ENCODE results near the gene SLCO2A1.

The SLCO2A1 gene

GRCh38 chr3:133914839-133915600 lies 114.7 kb downstream of the SLCO2A1 start:
- DNase-seq (ENCODE audit: low spot score) (no peak), FAIRE-seq (no peak)

DNA sequence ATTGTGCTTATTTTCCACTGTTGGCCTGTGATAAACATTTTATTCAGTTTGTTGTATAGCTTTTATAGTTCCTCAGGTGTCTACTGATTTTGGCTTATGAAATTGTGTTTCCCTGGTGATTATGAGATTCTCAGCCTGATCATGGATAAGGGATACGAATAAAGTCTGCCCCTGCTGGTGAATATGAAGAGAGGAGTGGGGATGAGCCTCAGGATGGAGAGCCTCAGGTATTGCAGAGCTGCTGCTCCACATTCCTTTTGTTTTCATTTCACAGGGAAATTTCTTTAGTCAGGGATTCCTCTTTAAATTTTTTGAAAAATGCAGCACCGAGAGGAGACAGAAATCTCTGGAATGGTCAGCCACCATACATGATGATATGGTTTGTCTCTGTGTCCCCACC lies 119.3 kb downstream of the SLCO2A1 start:
- DNase-seq (ENCODE audit: low spot score) (no peak), FAIRE-seq (no peak)

GRCh38 chr3:133905376-133905775 lies 124.3 kb downstream of the SLCO2A1 start:
- DNase-seq (ENCODE audit: low spot score) (no peak), FAIRE-seq (no peak)

GRCh38 chr3:133901847-133902246 lies 127.9 kb downstream of the SLCO2A1 start:
- no peak for FAIRE-seq

GRCh38 chr3:133901083-133901482 lies 128.6 kb downstream of the SLCO2A1 start:
- FAIRE-seq, result no peak
- no peak for DNase-seq (ENCODE audit: low spot score)

More at GRCh38 chr3:133901847-133902246, 127.9 kb downstream of the SLCO2A1 start:
- DNase-seq (ENCODE audit: low spot score), result no peak

- no peak for DNase-seq (ENCODE audit: low spot score)
- FAIRE-seq, result no peak
These were observed 130.4 kb downstream of the SLCO2A1 start for GRCh38 chr3:133899311-133899710.

DNA sequence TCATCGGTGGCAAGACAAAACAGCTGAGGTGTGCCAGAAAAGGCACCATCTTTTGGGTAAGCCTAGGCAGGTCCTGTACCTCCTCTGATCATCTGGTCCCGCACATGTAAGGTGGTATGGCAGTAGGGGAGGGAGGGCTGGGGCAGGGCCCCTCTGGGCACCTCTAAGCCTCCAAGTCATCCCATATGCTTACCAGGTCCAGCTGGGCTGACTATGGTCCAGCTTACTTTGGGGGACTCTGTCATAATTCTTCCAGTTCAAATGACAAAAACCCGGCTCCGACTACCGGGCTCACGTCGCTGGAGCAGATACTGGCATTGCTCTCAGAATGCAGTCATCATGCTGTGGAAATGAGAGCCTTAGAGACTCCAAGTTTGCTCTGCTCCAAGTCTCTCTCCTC lies 132.2 kb downstream of the SLCO2A1 start:
- DNase-seq (ENCODE audit: low spot score) (no peak), FAIRE-seq (no peak)

GRCh38 chr3:133896002-133896761 lies 133.5 kb downstream of the SLCO2A1 start:
- FAIRE-seq, result no peak

GRCh38 chr3:133895208-133896001 lies 134.3 kb downstream of the SLCO2A1 start, which contains the start of gene RAB6B:
Gene RAB6B (minus strand): TSS chr3:133895882. CDS start chr3:133895466, 416 bp downstream.
- DNase-seq (ENCODE audit: low spot score) (no peak), FAIRE-seq (no peak)

More at GRCh38 chr3:133896002-133896761, 133.5 kb downstream of the SLCO2A1 start:
- no peak for DNase-seq (ENCODE audit: low spot score)

DNA sequence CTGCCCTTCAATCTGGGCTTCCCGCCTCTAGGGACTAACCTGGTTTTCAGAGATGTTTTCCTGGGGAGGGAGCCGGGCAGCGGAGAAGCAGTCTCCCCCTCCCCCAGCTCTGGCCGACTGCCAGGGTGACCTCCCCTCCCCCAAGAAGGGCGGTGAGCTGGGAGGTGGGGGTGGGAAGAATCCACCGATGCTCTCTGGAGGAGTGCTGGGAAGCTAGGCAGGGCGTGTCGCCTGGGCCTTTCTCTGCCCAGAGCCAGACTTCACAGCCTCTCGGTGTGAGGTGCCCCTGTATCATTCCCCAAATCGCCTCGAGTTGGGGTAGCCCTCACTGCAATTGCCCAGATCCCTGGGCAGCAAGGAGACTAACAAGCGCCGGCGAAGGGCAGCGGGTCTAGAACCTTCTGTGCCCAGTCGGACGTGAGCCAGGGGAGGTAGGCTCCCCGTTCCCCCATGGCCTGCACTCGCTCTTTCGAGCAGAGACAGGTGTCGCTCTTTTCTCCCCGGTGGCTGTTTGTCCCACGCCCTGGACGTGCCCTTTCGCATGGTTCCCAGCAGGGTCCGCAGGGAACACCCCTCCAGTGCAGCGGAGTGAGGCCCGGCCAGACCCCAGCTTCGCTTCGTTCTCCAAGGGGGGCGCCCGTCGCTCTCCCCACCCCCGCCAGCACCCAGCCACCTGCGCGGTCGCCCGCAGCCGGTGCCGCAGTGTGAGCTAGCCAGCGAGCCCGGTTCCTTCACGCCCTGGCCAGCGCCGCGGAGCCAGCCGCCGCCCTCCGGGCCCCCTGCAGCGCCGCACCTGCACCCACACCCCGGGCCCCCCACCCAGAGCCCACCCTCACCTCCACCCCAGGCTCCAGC lies 135.1 kb downstream of the SLCO2A1 start:
- FAIRE-seq, result no peak

GRCh38 chr3:133893683-133894352 lies 135.9 kb downstream of the SLCO2A1 start:
- DNase-seq (ENCODE audit: low spot score) (no peak), FAIRE-seq (no peak)

More for the DNA sequence above, 135.1 kb downstream of the SLCO2A1 start:
- no peak for DNase-seq (ENCODE audit: low spot score)

GRCh38 chr3:133892541-133893231 lies 137.0 kb downstream of the SLCO2A1 start:
- FAIRE-seq (no peak), DNase-seq (ENCODE audit: low spot score) (no peak)

- DNase-seq (ENCODE audit: low spot score) (no peak), FAIRE-seq (no peak)
These were observed 137.9 kb downstream of the SLCO2A1 start for GRCh38 chr3:133891662-133892378.

DNA sequence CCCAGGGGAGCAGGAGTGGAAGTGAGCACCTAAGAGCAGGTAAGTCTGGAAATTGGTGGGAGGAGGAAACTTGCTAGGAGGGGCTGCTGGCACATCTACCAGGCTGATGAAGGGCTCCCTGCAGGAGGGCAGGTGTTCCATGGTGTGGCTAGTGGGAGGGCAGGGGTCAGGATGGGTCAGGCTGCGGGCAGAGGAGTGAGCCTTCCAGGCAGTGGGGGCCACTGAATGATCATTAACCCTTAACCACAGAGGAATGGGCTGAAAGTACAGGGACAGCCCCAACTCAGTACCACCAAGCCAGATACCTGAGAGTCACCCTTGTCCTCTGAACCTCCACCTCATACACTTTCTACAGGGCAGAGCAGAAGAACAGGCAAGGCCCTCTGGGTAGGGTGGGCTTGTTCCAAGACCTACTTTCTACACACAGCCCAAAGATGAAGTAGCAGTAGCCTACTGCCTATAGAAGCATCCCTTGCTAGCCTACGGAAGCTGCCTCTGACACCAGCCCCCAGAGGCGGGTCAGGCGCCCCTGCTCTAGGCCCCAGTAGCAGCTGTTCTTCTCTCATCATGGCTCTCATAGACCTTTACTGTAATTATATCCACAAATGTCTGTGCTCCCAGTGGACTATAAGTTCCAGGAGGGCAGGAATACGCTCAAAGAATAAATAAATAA lies 138.6 kb downstream of the SLCO2A1 start:
- FAIRE-seq (no peak), DNase-seq (ENCODE audit: low spot score) (no peak)

- no peak for DNase-seq (ENCODE audit: low spot score)
These were observed 139.7 kb downstream of the SLCO2A1 start for GRCh38 chr3:133890037-133890436.

DNA sequence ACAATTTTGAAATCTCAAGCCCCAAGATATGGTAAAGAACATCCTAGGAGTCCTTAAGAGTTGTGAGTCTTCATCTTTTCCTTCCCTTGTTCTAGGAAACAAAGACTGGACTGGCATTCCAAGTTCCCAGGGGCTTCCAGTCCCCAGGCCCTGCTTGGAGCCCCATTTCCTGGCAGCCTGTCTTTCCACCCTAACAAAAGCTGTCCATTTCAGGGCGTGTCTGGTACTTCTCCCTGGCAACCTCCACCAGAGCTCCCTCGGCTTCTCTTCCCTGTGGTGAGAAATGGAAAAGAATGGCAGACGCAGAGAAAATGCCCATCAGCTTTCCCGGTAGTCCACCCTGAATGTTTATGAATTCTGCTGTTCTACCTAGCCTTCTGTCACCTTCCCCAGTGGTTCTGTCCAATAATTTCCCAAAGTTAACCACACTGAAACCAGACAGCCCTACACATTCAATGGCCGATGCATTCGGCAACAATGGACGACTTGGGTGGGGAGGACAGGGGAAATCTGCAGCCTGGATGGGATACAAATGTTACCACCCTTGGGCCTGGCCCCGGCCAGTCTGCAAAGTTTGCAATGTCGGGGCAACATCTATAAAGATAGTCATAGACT lies 140.9 kb downstream of the SLCO2A1 start:
- FAIRE-seq (no peak), DNase-seq (ENCODE audit: low spot score) (no peak)

More at GRCh38 chr3:133890037-133890436, 139.7 kb downstream of the SLCO2A1 start:
- FAIRE-seq, result no peak

DNA sequence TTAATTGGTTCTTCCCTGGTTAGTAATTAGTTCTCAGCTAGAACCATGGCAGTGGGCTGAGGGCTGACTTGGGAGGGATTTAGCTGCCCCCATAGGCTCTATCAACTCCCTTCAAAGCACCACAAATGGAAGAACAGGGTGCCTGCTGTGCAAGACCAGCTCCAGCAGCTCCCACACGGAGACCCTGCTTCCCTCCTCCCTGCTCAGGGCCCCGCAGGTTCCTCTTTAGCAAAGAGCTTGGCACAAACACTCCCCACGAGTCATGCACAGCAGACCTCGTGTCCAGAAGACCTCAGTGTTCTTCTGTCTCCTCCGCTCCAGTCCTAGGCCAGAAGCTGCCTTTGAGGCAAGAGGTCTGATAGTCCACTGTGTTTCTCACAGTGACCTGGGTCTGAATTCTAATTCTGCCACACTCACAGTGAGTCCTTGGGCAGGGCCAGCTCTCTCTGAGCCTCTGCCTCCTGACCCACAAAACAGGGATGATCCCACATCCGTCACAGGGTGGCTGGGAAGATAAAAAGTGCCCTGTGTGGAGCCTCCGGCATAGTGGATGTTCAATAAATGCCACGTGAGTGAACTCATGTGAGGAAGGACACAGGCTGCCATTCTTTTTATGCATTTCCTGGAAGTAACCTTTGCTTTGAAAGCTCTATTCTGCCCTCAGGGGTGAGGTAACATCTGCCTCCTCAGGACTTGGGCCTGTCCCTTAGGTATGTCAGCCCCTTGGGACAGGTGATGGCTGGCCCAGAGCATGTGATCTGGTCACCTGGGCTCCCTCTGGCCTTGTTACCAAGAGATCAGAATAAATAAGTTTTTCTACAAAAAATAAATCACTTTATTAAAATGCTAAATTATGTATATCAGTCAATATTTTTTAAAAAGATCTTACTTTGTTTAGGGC lies 141.7 kb downstream of the SLCO2A1 start:
- FAIRE-seq (no peak), DNase-seq (ENCODE audit: low spot score) (no peak)
